Dedifferentiated amniotic fluid mesenchymal stem cell (primary cell): ENCODE data around the gene CPM.

Source experiments
- DNase-seq: peaks from one replicate; pipeline ENCODE4 v3.0.0-alpha.2; 2016; ENCODE audit errors: extremely low spot score

Gene CPM

DNA sequence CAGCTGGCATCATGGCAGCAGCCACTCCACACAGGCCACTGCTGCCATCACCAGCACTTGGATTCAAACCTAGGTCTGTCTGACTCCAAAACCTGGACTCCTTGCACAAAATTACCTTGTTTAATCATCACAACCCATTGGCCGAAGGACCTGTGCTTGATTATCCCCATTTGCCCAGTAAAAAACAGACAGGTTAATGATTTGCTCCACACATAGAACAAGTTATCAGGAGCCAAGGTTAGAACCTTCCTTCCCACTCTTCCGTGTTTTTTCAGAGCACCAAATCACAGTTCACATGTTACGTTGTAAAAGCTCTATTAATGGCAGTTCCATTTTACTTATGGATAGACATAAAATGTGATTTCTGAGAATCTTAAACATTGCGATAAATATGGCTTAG lies 23.5 kb upstream of the CPM start:
- DNase-seq = no peak

DNA sequence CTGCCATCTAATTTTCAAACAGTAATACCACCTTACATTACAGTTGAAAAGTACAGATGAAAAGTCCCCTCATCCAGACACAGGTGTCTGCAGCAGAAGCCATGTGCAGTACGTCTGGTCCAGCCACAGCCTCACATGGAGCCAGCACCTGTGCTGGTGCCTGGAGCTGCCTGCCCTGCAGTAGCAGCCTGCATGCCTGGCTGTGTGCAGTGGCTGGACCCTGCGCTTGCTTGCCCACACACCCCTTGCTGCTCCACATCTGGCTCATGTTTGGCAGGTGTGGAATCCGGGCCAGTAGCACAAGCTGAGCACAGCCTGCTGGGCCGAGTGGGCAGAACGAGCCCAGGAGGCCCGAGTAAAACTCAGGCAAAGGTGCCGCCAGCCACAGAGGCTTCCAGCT lies 21.8 kb upstream of the CPM start:
- DNase-seq = no peak

DNA sequence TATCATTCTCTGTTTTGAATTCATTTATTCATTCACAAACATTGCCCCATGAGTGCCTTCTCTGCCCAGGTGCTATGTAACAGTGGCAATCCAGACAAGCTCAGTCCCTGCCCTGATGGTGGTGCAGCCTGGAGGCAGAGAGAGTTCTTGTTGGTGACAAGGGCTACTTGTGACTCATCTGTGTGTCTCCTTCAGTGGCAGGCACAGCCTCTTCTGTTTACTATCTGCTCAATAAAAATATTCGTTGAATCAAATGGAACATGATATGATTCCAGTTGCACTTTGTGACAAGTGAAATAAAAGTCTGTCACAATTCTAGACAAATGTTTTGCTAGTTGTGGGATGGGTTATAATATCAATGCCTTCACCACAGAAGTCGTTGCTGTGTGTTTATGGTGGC lies 20.6 kb upstream of the CPM start:
- DNase-seq = no peak

DNA sequence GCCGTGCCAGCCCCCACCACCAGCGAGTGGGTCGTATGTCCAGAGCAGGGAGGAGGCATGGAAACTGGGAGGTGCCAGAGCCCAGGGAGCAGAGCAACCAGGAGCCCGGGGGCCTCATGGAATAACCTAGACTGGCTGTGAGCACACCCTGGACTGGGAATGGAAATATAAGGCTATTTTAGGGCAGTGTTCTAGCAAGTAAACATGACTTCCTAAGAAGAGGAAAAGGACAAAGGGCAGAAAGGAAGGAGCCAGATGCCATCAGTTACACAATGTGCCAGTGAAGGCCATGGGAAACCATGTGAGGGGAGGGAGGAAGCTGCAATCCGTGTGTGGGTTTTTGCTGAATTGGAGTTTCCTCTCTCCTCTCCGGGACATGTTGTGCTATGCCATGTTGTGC lies 18.7 kb upstream of the CPM start:
- no peak for DNase-seq

DNA sequence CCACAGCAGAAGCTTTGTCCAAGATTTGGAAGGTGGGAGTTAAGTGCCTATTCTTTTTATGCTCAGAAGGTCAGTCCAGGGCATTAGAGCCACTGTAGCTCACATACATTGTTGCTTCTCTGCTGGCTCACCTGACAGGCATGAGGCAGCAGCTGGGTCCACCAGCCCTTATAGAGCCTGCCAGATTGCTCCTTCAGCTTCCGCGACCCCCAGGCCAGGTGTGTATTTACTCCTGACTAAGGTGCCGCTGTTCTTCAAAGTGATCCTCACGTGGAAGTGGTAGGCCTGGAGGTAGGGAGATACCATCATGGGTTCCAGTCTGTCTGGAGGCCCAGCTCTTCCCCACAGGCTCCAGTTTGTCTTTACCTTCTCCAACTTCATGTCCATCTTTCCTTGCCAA lies 17.5 kb upstream of the CPM start:
- DNase-seq = no peak

- DNase-seq = no peak
Observed at GRCh38 chr12:68945255-68945654, 12.3 kb upstream of the CPM start.

DNA sequence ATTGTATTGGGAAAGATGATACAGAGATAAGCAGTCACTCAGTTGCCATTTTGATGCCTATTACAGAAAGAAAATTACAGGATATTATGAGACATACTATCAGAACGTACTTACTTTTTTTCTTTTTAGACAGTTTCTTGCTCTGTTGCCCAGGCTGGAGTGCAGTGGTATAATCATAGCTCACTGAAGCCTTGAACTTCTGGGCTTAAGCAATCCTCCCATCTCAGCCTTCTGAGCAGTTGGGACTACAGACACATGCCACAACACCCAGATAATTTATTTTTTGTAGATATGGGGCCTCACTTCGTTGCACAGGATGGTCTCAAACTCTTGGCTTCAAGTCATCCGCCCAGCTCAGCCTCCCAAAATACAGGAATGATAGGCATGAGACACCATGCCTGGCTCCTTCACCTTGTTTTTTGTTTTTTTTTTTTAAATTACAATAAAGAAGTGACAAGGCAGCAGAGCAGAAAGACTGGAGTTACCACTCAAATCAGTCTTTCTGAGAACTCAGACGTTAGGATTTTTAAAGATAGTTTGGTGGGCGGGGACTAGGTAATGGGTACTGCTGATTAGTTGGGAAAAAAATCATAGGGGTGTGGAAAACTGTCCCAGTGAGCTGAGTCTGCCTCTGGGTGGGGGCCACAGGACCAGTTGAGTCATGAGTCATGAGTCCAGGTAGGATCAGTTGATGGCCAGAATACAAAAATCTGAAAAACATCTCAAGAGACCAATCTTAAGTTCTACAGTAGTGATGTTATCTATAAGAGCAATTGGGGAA lies 11.5 kb upstream of the CPM start:
- DNase-seq = no peak

DNA sequence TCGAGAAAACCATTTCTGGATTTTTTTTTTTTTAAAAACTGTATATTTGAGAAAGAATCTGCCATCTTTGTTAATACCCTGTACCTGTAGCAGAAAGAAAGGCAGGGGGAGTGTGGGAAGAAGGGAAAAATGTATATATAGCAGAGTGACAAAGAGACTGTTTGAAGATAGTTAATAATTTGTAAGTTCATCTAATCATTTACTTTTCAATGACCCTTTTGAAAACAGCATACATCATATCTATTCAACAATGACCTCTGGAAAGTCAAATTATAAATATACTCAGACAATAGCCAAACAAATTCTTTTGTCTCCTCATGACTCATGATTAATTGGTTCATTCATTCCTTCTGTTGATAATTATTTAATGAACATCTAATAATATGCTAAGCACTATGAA lies 10.9 kb upstream of the CPM start:
- no peak for DNase-seq

DNA sequence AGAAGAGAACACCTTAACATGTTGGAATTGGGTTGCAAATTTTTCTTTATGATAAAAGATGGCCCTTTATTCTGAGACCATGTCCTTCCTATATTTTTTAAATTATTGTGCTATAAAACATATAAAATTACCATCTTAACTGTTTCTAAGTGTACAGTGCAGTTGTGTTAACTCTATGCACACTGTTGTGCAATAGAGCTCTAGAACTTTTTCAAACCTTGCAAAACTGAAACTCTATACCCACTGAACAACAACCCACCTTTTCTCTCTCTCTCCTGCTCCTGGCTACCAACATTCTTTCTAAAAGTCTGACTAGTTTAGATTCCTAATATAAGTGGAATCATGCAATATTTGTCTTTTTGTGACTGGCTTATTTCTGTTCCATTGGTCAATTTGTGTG lies 7.8 kb upstream of the CPM start:
- DNase-seq = no peak

DNA sequence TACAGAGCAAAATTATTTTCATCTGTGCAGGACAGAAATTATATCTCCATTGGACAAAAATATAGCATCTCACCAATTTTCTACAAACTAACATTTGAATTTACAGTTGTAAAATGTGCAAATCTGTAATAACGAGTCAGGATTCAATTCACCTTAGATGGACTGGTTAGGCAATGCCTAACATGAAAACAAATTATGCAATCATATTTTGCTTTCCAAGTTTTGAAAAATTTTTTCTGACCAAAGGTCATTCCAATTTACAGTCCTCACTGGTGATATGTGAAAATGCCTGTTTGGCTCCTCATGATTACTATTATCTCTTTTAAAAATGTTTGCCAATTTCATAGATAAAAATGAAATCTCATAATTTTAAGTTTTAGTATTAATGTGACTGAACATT lies 6.5 kb upstream of the CPM start:
- no peak for DNase-seq

DNA sequence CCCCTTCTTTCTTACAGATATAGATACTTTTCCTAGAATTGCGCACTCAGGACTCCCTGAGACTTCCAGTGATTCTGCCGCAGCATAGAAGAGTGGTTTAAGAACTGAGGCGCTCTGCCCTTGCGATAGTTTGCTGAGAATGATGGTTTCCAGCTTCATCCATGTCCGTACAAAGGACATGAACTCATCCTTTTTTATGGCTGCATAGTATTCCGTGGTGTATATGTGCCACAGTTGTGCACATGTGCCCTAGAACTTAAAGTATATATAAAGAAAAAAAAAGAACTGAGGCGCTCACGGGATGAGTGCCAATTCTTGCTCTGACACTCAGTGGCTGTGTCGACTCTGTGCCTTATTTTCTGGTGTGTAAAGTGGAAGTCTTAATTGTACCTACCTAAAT lies 1.4 kb upstream of the CPM start:
- no peak for DNase-seq

- DNase-seq = no peak
Observed at GRCh38 chr12:68932128-68932960, 627 bp downstream of the CPM start.

- DNase-seq = no peak
Observed at GRCh38 chr12:68930178-68930577, 2.8 kb downstream of the CPM start.

GRCh38 chr12:68924546-68924945 lies 8.4 kb downstream of the CPM start:
- no peak for DNase-seq

GRCh38 chr12:68919581-68920239 lies 13.3 kb downstream of the CPM start:
- DNase-seq = no peak

- DNase-seq = no peak
Observed at GRCh38 chr12:68918960-68919359, 14.0 kb downstream of the CPM start.

DNA sequence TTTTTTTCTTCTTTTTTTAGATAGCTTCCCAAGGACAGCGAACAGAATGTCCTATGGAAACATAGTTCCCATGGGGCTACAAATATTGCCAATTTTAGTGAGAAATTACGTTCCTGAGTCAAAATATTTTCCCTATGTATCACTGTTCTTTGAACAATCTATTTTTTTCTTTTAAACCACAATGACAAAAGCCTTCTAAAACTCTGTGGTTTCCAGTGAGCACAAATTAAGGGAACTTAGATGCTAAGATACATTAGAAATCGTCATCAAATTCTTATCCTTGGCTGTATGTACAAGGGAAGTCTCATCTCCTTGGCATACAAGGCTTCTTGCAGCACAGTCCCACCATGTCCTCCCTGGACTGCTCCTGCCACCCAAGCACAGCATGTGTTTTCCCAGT lies 17.9 kb downstream of the CPM start:
- peak; percentile 70 for DNase-seq

DNA sequence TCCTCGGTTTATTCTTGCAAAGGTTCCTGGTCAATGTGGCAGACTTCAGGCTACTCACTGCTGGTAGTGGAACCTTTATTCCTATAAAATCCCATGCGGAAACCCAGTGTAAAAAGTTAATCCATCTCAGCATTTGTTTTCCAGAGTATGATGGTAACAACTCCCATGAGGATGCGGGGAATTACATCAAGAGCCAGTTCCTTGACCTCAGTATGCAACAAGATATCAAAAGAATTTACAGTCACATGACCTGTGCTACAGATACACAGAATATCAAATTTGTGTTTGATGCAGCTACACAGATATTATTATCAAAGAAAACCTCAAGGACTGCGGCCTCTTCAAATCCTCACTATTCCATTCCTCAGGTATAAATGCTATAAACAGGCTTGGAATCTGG lies 19.3 kb downstream of the CPM start:
- DNase-seq = no peak

DNA sequence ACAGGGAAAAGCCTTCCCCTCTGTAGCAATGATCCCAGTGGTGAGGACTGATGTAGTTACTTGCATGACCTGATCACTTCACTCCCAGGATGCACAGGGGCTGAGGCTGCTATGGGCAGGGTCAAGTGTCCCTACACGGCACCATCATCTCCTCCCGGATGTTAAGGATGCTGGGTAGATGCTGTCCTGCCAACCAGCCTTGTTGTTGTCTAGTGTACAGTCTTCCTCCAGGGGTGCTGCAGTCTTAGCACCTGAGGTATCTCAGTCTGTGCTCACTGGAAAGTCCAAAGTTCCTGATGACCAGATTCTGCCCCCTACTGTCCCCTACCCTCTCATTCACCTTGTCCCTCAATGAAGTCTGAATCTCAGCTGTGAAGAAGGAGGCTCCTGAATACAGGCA lies 20.1 kb downstream of the CPM start:
- no peak for DNase-seq

DNA sequence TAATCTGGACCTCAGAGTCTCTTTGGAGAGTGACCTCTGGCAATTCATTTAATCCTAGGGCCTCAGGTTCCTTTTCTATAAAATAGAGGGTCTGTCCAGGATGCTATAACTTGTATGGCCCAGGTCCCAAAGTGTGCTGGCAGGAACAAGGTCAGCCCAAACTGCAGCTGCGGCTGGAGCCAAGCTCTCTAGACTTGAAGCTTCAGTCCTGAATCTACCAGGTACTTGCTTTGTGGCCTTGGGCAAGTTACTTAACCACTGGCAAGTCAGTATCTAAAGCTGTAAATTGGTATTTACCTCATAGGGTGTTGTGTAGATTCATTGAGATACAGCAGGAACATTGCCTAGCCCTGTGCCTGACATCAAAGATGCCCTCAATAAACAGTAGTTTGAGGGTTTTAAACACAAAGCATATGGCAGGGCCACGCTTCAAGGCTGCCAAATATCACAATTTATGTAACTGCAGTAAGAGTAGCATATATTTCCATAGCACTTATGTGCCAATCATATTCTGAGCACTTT lies 21.7 kb downstream of the CPM start:
- DNase-seq = no peak

- DNase-seq = no peak
Observed at GRCh38 chr12:68910128-68910527, 22.8 kb downstream of the CPM start.

- no peak for DNase-seq
Observed at GRCh38 chr12:68908076-68908475, 24.9 kb downstream of the CPM start.

DNA sequence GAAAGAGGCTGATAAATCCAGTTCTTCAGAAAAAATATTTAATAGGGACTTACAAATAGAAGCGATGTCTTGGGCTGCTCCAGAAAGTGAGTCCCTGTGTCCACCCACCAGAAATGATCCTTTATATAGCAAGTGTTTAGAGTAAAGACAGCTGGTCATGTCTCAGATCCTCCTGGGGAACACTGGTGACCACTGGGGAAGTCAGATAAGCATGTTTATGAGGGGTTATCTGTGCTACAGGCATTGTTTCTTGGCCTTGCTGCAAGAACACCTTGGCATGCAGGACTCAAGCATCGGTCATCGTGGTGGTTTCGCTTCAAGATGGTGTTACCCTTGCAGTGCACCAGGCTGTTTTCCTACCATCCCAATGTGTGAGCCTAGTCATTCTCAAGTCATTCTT lies 27.2 kb downstream of the CPM start:
- DNase-seq = no peak
